H1 (cell line): ENCODE results near the gene CASTOR1. TPM values are rescaled to one million over a fixed set of nuclear protein-coding genes. Genes with fewer than 3 reads are reported as not detected.

Source experiments
- CTCF ChIA-PET: fragments of 300-600 bp; sonication (Branson Sonifier 250); formaldehyde crosslinking; loops from one replicate; lab custom pipeline; 2021; ENCODE audit not compliant: partially characterized antibody; lab: Charles Lee
- POLR2A ChIA-PET: fragments of 300-600 bp; sonication (Branson Sonifier 250); formaldehyde crosslinking; loops from one replicate; lab custom pipeline; 2021; ENCODE audit warnings: inconsistent platforms; ENCODE audit not compliant: partially characterized antibody; lab: Charles Lee
- DNase-seq, 2 experiments: peaks; one replicate each; pipeline versions ENCODE4 v3.0.0 to v3.0.0-alpha.2; 2010 to 2022; ENCODE audit warnings: low spot score in 2 of 2, low read depth in 1 of 2, mixed read lengths in 1 of 2
- FAIRE-seq: peaks from 2 replicates; lab custom pipeline; 2011; peaks lifted over from hg19 to GRCh38; lab: Jason Lieb, UNC
- H2AFZ ChIP-seq: 2 replicates; pipeline ENCODE4 v1.8.1; 2012; ENCODE audit warnings: low read length, inconsistent platforms
- H2AK5ac ChIP-seq: 2 replicates; pipeline ENCODE4 v1.6.1; 2013; ENCODE audit warnings: low read depth, low read length
- H2BK120ac ChIP-seq: replicated peaks from 2 replicates; pipeline ENCODE3; 2013; ENCODE audit warnings: low read depth, low read length, inconsistent platforms
- H2BK12ac ChIP-seq: 2 replicates; pipeline ENCODE4 v1.6.1; 2013; ENCODE audit warnings: low read depth, low read length
- H2BK15ac ChIP-seq: 2 replicates; pipeline ENCODE4 v1.6.1; 2013; ENCODE audit warnings: low read length
- H2BK20ac ChIP-seq: 2 replicates; pipeline ENCODE4 v1.6.1; 2013; ENCODE audit warnings: low read length
- H2BK5ac ChIP-seq: 2 replicates; pipeline ENCODE4 v1.6.1; 2013; ENCODE audit warnings: low read depth, low read length
- H3K14ac ChIP-seq: 2 replicates; pipeline ENCODE4 v1.6.1; 2013; ENCODE audit warnings: inconsistent platforms; ENCODE audit not compliant: insufficient read length
- H3K18ac ChIP-seq: 2 replicates; pipeline ENCODE4 v1.6.1; 2013; ENCODE audit warnings: low read length; ENCODE audit errors: extremely low read depth
- H3K23ac ChIP-seq: 2 replicates; pipeline ENCODE4 v1.6.1; 2013; ENCODE audit warnings: inconsistent platforms; ENCODE audit not compliant: insufficient read length
- H3K23me2 ChIP-seq: 2 replicates; pipeline ENCODE4 v1.6.1; 2013; ENCODE audit warnings: low read depth, low read length
- H3K27ac ChIP-seq: 2 replicates; pipeline ENCODE4 v1.6.1; 2011; ENCODE audit warnings: low read depth, low read length, inconsistent platforms
- H3K27me3 ChIP-seq, 4 experiments: replicated peaks in 1 of 4; 1 replicate in 1 of 4; 2 replicates in 3 of 4; pipeline versions ENCODE4 v1.6.1 to v1.8.1; 2011 to 2013; ENCODE audit warnings: low read length in 3 of 4, mild to moderate bottlenecking in 3 of 4, inconsistent platforms in 2 of 4, mixed read lengths in 2 of 4, moderate library complexity in 1 of 4; ENCODE audit not compliant: control insufficient read depth in 3 of 4, insufficient read depth in 3 of 4; ENCODE audit errors: extremely low read depth in 1 of 4
- H3K36me3 ChIP-seq, 4 experiments: 2 replicates each; pipeline versions ENCODE4 v1.6.1 to v1.8.1; 2011 to 2013; ENCODE audit warnings: mild to moderate bottlenecking in 4 of 4, low read length in 3 of 4, moderate library complexity in 2 of 4, control low read depth in 1 of 4, inconsistent platforms in 1 of 4; ENCODE audit not compliant: insufficient read depth in 4 of 4, control insufficient read depth in 2 of 4
- H3K4ac ChIP-seq: replicated peaks from 2 replicates; pipeline ENCODE3; 2013; ENCODE audit warnings: low read length, low read depth, mixed read lengths, inconsistent platforms; ENCODE audit not compliant: insufficient read length
- H3K4me1 ChIP-seq, 4 experiments: replicated peaks in 1 of 4; 1 replicate in 1 of 4; 2 replicates in 3 of 4; pipeline versions ENCODE4 v1.6.1 to v1.8.1; 2011 to 2013; ENCODE audit warnings: low read length in 3 of 4, inconsistent platforms in 2 of 4, mixed read lengths in 1 of 4; ENCODE audit not compliant: insufficient read depth in 4 of 4, control insufficient read depth in 3 of 4
- H3K4me2 ChIP-seq, 2 experiments: 2 replicates each; pipeline versions ENCODE4 v1.6.1 to v1.8.1; 2011 to 2013; ENCODE audit warnings: low read depth in 2 of 2, low read length in 2 of 2, control low read depth in 1 of 2, inconsistent platforms in 1 of 2, mild to moderate bottlenecking in 1 of 2; ENCODE audit not compliant: insufficient read depth in 1 of 2
- H3K4me3 ChIP-seq, 4 experiments: fragments of 200-600, 300-600 bp in 1 of 4; sonication (generic), shearing (Covaris generic), sonication (Bioruptor Twin) in 1 of 4; 2 replicates each; pipeline versions ENCODE4 v1.5.1 to v1.8.1; 2011 to 2016; ENCODE audit warnings: low read length in 4 of 4, low read depth in 3 of 4, control low read depth in 2 of 4, inconsistent platforms in 2 of 4, mild to moderate bottlenecking in 2 of 4, mixed read lengths in 1 of 4, moderate library complexity in 1 of 4; ENCODE audit not compliant: insufficient read depth in 2 of 4; ENCODE audit errors: extremely low read depth in 1 of 4
- H3K56ac ChIP-seq: replicated peaks from 2 replicates; pipeline ENCODE3; 2013; ENCODE audit warnings: low read depth, mild to moderate bottlenecking, mixed read lengths, low read length, inconsistent platforms; ENCODE audit not compliant: insufficient read length
- H3K79me1 ChIP-seq: 2 replicates; pipeline ENCODE4 v1.6.1; 2013; ENCODE audit warnings: low read depth, low read length, control low read depth
- H3K79me2 ChIP-seq, 2 experiments: 2 replicates each; pipeline versions ENCODE4 v1.6.1 to v1.8.1; 2012 to 2013; ENCODE audit warnings: low read length in 2 of 2, mild to moderate bottlenecking in 2 of 2, inconsistent platforms in 1 of 2; ENCODE audit not compliant: insufficient read depth in 2 of 2, control insufficient read depth in 1 of 2
- H3K9ac ChIP-seq, 4 experiments: replicated peaks in 1 of 4; 1 replicate in 1 of 4; 2 replicates in 3 of 4; pipeline versions ENCODE4 v1.6.1 to v1.8.1; 2011 to 2013; ENCODE audit warnings: low read depth in 3 of 4, low read length in 3 of 4, control low read depth in 2 of 4, mild to moderate bottlenecking in 2 of 4, moderate library complexity in 2 of 4, inconsistent platforms in 1 of 4; ENCODE audit errors: extremely low read depth in 1 of 4
- H3K9me3 ChIP-seq, 2 experiments: 2 replicates each; pipeline versions ENCODE4 v1.6.1 to v1.8.1; 2012 to 2013; ENCODE audit warnings: mild to moderate bottlenecking in 2 of 2, moderate library complexity in 2 of 2, control low read depth in 1 of 2, inconsistent platforms in 1 of 2, low read depth in 1 of 2, low read length in 1 of 2, mixed read lengths in 1 of 2; ENCODE audit not compliant: insufficient read depth in 2 of 2
- H4K20me1 ChIP-seq, 2 experiments: replicated peaks in 1 of 2; 2 replicates each; pipeline versions ENCODE3 to v1.8.1; 2011 to 2013; ENCODE audit warnings: inconsistent platforms in 2 of 2, low read length in 2 of 2, mild to moderate bottlenecking in 1 of 2; ENCODE audit not compliant: insufficient read depth in 2 of 2, control insufficient read depth in 1 of 2
- H4K5ac ChIP-seq: 2 replicates; pipeline ENCODE4 v1.6.1; 2013; ENCODE audit warnings: low read length, low read depth, mixed read lengths, inconsistent platforms; ENCODE audit not compliant: insufficient read length
- H4K8ac ChIP-seq: 2 replicates; pipeline ENCODE4 v1.8.0; 2013; ENCODE audit warnings: mild to moderate bottlenecking, moderate library complexity, low read length, inconsistent platforms; ENCODE audit not compliant: insufficient read depth; ENCODE audit errors: extremely low read depth
- H4K91ac ChIP-seq: replicated peaks from 2 replicates; pipeline ENCODE3; 2013; ENCODE audit warnings: low read length, mixed read lengths, inconsistent platforms; ENCODE audit not compliant: insufficient read length
- CEBPB ChIP-seq: IDR thresholded peaks from 2 replicates; pipeline ENCODE4 v1.6.1; 2012; ENCODE audit warnings: low read depth, low read length
- KDM4A ChIP-seq: IDR thresholded peaks from one replicate; pipeline ENCODE4 v1.7.1; 2012; ENCODE audit warnings: low read depth, mild to moderate bottlenecking, moderate library complexity, low read length, inconsistent platforms; ENCODE audit not compliant: severe bottlenecking
- WGBS, 2 experiments: shearing (Covaris generic) in 1 of 2; methylation state at CpG; one replicate each; pipeline versions ENCODE4 v1.1.6 to v1.1.7; 2013 to 2015; ENCODE audit warnings: low lambda C conversion rate in 2 of 2, mixed read lengths in 2 of 2, inconsistent platforms in 1 of 2, low coverage in 1 of 2, missing lambda C conversion rate in 1 of 2; ENCODE audit not compliant: insufficient replicate concordance in 2 of 2, insufficient coverage in 1 of 2, insufficient read length in 1 of 2; ENCODE audit errors: extremely low coverage in 1 of 2, missing lambda C conversion rate in 1 of 2; 5-methylcytosine and 5-hydroxymethylcytosine counted together
- polyA plus RNA-seq, 7 experiments: library from polyadenylated mRNA; depleted of rRNA in 3 of 7; stranded (reverse) in 5 of 7; unstranded in 2 of 7; fragments of >200 nt in 5 of 7; fragments of 200-250 nt in 2 of 7; gene quantifications; 1 replicate in 5 of 7; 2 replicates in 1 of 7; 4 replicates in 1 of 7; pipeline versions ENCODE4 v1.2.1 to v1.2.3, GENCODE V29; 2011 to 2013; ENCODE audit warnings: missing spikeins in 2 of 7, mixed read lengths in 2 of 7
- total RNA-seq: library from RNA; stranded (reverse); fragmentation: NEBNext Ultra II Directional; extraction: Animal tissue kit (Norgen Biotek cat#: 25700); gene quantifications from 2 replicates; pipeline ENCODE4 v1.2.1, GENCODE V29; 2021

CASTOR1 gene
- total and polyA plus RNA-seq, 2 of the 8 experiments (the other 6 are each of a cell fraction or from before 2014, with no cell fraction given) = 10.3 to 36.0 TPM

DNA sequence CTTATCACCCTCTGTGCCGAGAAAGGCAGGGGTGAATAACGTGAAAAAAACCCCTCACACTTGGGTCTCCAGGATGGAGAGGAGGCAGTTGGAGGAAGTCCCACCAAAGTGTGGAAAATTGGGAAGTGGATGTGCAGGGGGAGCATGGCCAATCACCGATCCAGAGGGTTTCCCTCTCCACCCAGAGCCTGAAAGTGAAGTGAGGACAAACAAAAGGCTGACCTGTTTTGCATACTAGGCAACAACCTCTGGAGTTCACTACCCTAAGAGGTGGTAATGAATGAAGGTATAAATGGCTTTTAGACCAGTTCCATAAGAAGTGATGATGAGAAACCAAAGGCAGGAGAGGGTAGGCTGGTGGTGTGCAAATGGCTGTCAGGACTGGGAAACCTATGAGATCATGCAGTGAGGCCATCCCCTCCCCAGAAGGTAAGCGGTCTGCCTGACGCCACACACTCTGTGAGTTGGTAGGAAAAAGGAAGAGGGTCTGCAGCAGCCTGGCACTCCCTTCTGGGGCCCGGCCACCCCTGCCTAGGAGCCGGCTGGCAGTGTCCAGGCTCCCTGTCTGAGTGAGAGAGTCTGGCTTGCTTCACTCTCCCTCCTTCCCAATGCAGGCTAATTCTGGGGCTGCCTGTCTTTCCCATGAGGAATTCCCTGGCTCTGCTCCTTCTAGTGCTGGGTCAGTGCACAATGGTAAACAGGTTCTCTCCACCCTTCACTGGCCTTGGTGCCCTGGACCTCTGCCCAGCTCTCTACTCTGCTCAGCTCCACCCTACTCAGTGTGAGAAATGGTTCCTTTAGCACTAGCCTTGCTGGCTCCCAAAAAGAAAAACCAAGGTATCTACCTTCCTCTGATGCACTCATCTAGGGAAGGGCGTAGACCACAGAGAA, 21.8 kb upstream of the CASTOR1 start:
- Histone ChIP-seq H3K23me2 (no peaks in the 10 kb centered on the region), H3K23ac (no peak overlapping the region), H4K8ac (peak overlapping the region; percentile 59; the same call in 1 of the 2 replicates), H3K79me2 (no peaks in the 10 kb centered on the region), H2AFZ (no peak overlapping the region), H3K9me3 (no peaks in the 10 kb centered on the region), H3K18ac (no peak overlapping the region), H4K91ac (no peak overlapping the region), H2AK5ac (no peak overlapping the region), H2BK20ac (no peak overlapping the region), H3K4ac (no peak overlapping the region), H4K5ac (no peak overlapping the region), H4K20me1 (peaks cover 0 to 2% of the 10 kb centered on the region in 2 experiments), H3K56ac (no peak overlapping the region), H3K27ac (no peak overlapping the region), H2BK5ac (no peak overlapping the region), H3K79me1 (0 out of 2 replicates have a peak, but pooled peaks cover 2% of the 10 kb centered on the region), H2BK15ac (no peak overlapping the region), H3K14ac (no peak overlapping the region), H3K36me3 (no peaks in the 10 kb centered on the region), H3K9ac (peak overlapping the region in 1 of 4 experiments; percentile 44; a peak in 1 of 7 replicates), H3K4me3 (no peak overlapping the region), H2BK12ac (no peak overlapping the region), H3K4me2 (no peak overlapping the region), H3K4me1 (peaks cover 0 to 5% (median 1%) of the 10 kb centered on the region in 4 experiments; a peak in 3 of 7 replicates)
- DNase-seq (no peak), FAIRE-seq (no peak)
- ChIA-PET POLR2A (interaction anchor here (1.0 to 1.2 kb wide), 2 partner anchors 19 to 46 kb away, joined by 3 to 4 read pairs; partner anchors contain the start of genes CCDC157 and SF3A1), CTCF (interaction anchor here (0.7 to 1.6 kb wide), 7 partner anchors 8 to 25 kb away, joined by 3 to 10 read pairs (median 6); no protein-coding TSS in a partner anchor)
- 83% methylated on average over 8 of the region's 8 CpGs; no CpG with 5 or more reads in 1 of the 2 experiments for WGBS, 2 experiments
- TF ChIP-seq CEBPB (no peak), KDM4A (no peak)
- TF ChIP-seq, all 59 proteins: peak for 0
- no peak overlapping the region for H2BK120ac ChIP-seq
- H3K27me3 ChIP-seq = no peaks in the 10 kb centered on the region
